ENCODE data around the gene VPS41.

VPS41 gene

GRCh38 chr7:38686888-38687287 lies 222.1 kb downstream of the VPS41 start:
- Histone ChIP-seq H3K27ac (ENCODE audit: low read length) (no peak overlapping the region), H3K27me3 (ENCODE audit: low read depth, low read length) (no peaks in the 10 kb centered on the region), H3K36me3 (ENCODE audit: control insufficient read depth in 1 of 2, insufficient read depth in 2 of 2, low read length in 2 of 2) (no peaks in the 10 kb centered on the region), H3K9me3 (ENCODE audit: control insufficient read depth in 1 of 2, low read length in 2 of 2) (no peaks in the 10 kb centered on the region), H3K4me1 (ENCODE audit: control insufficient read depth in 1 of 2, insufficient read depth in 2 of 2, low read length in 2 of 2) (peaks cover 0 to 9% of the 10 kb centered on the region in 2 donors), H3K4me3 (ENCODE audit: low read depth in 1 of 2, low read length in 2 of 2) (no peak overlapping the region)

GRCh38 chr7:38685851-38686250 lies 223.1 kb downstream of the VPS41 start:
- Histone ChIP-seq H3K27ac (ENCODE audit: low read length) (no peak overlapping the region), H3K9me3 (ENCODE audit: control insufficient read depth in 1 of 2, low read length in 2 of 2) (no peaks in the 10 kb centered on the region), H3K27me3 (ENCODE audit: low read depth, low read length) (no peaks in the 10 kb centered on the region), H3K36me3 (ENCODE audit: control insufficient read depth in 1 of 2, insufficient read depth in 2 of 2, low read length in 2 of 2) (no peaks in the 10 kb centered on the region), H3K4me3 (ENCODE audit: low read depth in 1 of 2, low read length in 2 of 2) (no peak overlapping the region), H3K4me1 (ENCODE audit: control insufficient read depth in 1 of 2, insufficient read depth in 2 of 2, low read length in 2 of 2) (peaks cover 0 to 11% of the 10 kb centered on the region in 2 donors)

GRCh38 chr7:38682606-38683005 lies 226.4 kb downstream of the VPS41 start:
- Histone ChIP-seq H3K27ac (ENCODE audit: low read length) (no peak overlapping the region), H3K4me1 (ENCODE audit: control insufficient read depth in 1 of 2, insufficient read depth in 2 of 2, low read length in 2 of 2) (peaks cover 0 to 11% of the 10 kb centered on the region in 2 donors), H3K27me3 (ENCODE audit: low read depth, low read length) (no peaks in the 10 kb centered on the region), H3K36me3 (ENCODE audit: control insufficient read depth in 1 of 2, insufficient read depth in 2 of 2, low read length in 2 of 2) (no peaks in the 10 kb centered on the region), H3K9me3 (ENCODE audit: control insufficient read depth in 1 of 2, low read length in 2 of 2) (no peaks in the 10 kb centered on the region), H3K4me3 (ENCODE audit: low read depth in 1 of 2, low read length in 2 of 2) (no peak overlapping the region)

GRCh38 chr7:38681882-38682281 lies 227.1 kb downstream of the VPS41 start:
- Histone ChIP-seq H3K27me3 (ENCODE audit: low read depth, low read length) (no peaks in the 10 kb centered on the region), H3K36me3 (ENCODE audit: control insufficient read depth in 1 of 2, insufficient read depth in 2 of 2, low read length in 2 of 2) (no peaks in the 10 kb centered on the region), H3K4me3 (ENCODE audit: low read depth in 1 of 2, low read length in 2 of 2) (no peak overlapping the region), H3K27ac (ENCODE audit: low read length) (no peak overlapping the region), H3K4me1 (ENCODE audit: control insufficient read depth in 1 of 2, insufficient read depth in 2 of 2, low read length in 2 of 2) (peaks cover 0 to 11% of the 10 kb centered on the region in 2 donors), H3K9me3 (ENCODE audit: control insufficient read depth in 1 of 2, low read length in 2 of 2) (no peaks in the 10 kb centered on the region)

GRCh38 chr7:38679419-38679818 lies 229.6 kb downstream of the VPS41 start:
- no peaks in the 10 kb centered on the region for H3K27me3 ChIP-seq (ENCODE audit: low read depth, low read length)
- no peaks in the 10 kb centered on the region for H3K9me3 ChIP-seq (ENCODE audit: control insufficient read depth in 1 of 2, low read length in 2 of 2)
- no peaks in the 10 kb centered on the region for H3K36me3 ChIP-seq (ENCODE audit: control insufficient read depth in 1 of 2, insufficient read depth in 2 of 2, low read length in 2 of 2)
- no peak overlapping the region for H3K4me3 ChIP-seq (ENCODE audit: low read depth in 1 of 2, low read length in 2 of 2)
- H3K4me1 ChIP-seq (ENCODE audit: control insufficient read depth in 1 of 2, insufficient read depth in 2 of 2, low read length in 2 of 2) = peaks cover 0 to 11% of the 10 kb centered on the region in 2 donors
- no peak overlapping the region for H3K27ac ChIP-seq (ENCODE audit: low read length)

- H3K4me3 ChIP-seq (ENCODE audit: low read depth in 1 of 2, low read length in 2 of 2) = no peak overlapping the region
- no peaks in the 10 kb centered on the region for H3K36me3 ChIP-seq (ENCODE audit: control insufficient read depth in 1 of 2, insufficient read depth in 2 of 2, low read length in 2 of 2)
- H3K9me3 ChIP-seq (ENCODE audit: control insufficient read depth in 1 of 2, low read length in 2 of 2) = no peaks in the 10 kb centered on the region
- no peak overlapping the region for H3K27ac ChIP-seq (ENCODE audit: low read length)
- H3K4me1 ChIP-seq (ENCODE audit: control insufficient read depth in 1 of 2, insufficient read depth in 2 of 2, low read length in 2 of 2) = peaks cover 0 to 11% of the 10 kb centered on the region in 2 donors
- no peaks in the 10 kb centered on the region for H3K27me3 ChIP-seq (ENCODE audit: low read depth, low read length)
Measured at GRCh38 chr7:38678698-38679054, 230.3 kb downstream of the VPS41 start.

GRCh38 chr7:38677981-38678697 lies 230.9 kb downstream of the VPS41 start:
- Histone ChIP-seq H3K9me3 (ENCODE audit: control insufficient read depth in 1 of 2, low read length in 2 of 2) (no peaks in the 10 kb centered on the region), H3K27me3 (ENCODE audit: low read depth, low read length) (no peaks in the 10 kb centered on the region), H3K4me3 (ENCODE audit: low read depth in 1 of 2, low read length in 2 of 2) (no peak overlapping the region), H3K27ac (ENCODE audit: low read length) (no peak overlapping the region), H3K36me3 (ENCODE audit: control insufficient read depth in 1 of 2, insufficient read depth in 2 of 2, low read length in 2 of 2) (no peaks in the 10 kb centered on the region), H3K4me1 (ENCODE audit: control insufficient read depth in 1 of 2, insufficient read depth in 2 of 2, low read length in 2 of 2) (peaks cover 0 to 10% of the 10 kb centered on the region in 2 donors)

GRCh38 chr7:38675494-38676106 lies 233.4 kb downstream of the VPS41 start:
- Histone ChIP-seq H3K27me3 (ENCODE audit: low read depth, low read length) (no peaks in the 10 kb centered on the region), H3K27ac (ENCODE audit: low read length) (no peak overlapping the region), H3K4me3 (ENCODE audit: low read depth in 1 of 2, low read length in 2 of 2) (no peak overlapping the region), H3K36me3 (ENCODE audit: control insufficient read depth in 1 of 2, insufficient read depth in 2 of 2, low read length in 2 of 2) (no peaks in the 10 kb centered on the region), H3K4me1 (ENCODE audit: control insufficient read depth in 1 of 2, insufficient read depth in 2 of 2, low read length in 2 of 2) (no peaks in the 10 kb centered on the region), H3K9me3 (ENCODE audit: control insufficient read depth in 1 of 2, low read length in 2 of 2) (no peaks in the 10 kb centered on the region)

- H3K27me3 ChIP-seq (ENCODE audit: low read depth, low read length) = no peaks in the 10 kb centered on the region
- no peak overlapping the region for H3K4me3 ChIP-seq (ENCODE audit: low read depth in 1 of 2, low read length in 2 of 2)
- H3K36me3 ChIP-seq (ENCODE audit: control insufficient read depth in 1 of 2, insufficient read depth in 2 of 2, low read length in 2 of 2) = no peaks in the 10 kb centered on the region
- no peak overlapping the region for H3K27ac ChIP-seq (ENCODE audit: low read length)
- H3K9me3 ChIP-seq (ENCODE audit: control insufficient read depth in 1 of 2, low read length in 2 of 2) = no peaks in the 10 kb centered on the region
- H3K4me1 ChIP-seq (ENCODE audit: control insufficient read depth in 1 of 2, insufficient read depth in 2 of 2, low read length in 2 of 2) = no peaks in the 10 kb centered on the region
Measured at GRCh38 chr7:38674513-38674912, 234.5 kb downstream of the VPS41 start.

- no peaks in the 10 kb centered on the region for H3K4me1 ChIP-seq (ENCODE audit: control insufficient read depth in 1 of 2, insufficient read depth in 2 of 2, low read length in 2 of 2)
- no peaks in the 10 kb centered on the region for H3K27me3 ChIP-seq (ENCODE audit: low read depth, low read length)
- H3K27ac ChIP-seq (ENCODE audit: low read length) = no peak overlapping the region
- H3K36me3 ChIP-seq (ENCODE audit: control insufficient read depth in 1 of 2, insufficient read depth in 2 of 2, low read length in 2 of 2) = no peaks in the 10 kb centered on the region
- H3K4me3 ChIP-seq (ENCODE audit: low read depth in 1 of 2, low read length in 2 of 2) = no peak overlapping the region
- H3K9me3 ChIP-seq (ENCODE audit: control insufficient read depth in 1 of 2, low read length in 2 of 2) = no peaks in the 10 kb centered on the region
Measured at GRCh38 chr7:38673795-38674194, 235.2 kb downstream of the VPS41 start.

All from muscle layer of duodenum (tissue), 2 donors.